ENCODE results near the gene SNX7. TPM values are rescaled to one million over a fixed set of nuclear protein-coding genes. Genes with fewer than 3 reads are reported as not detected.

Gene SNX7
- total RNA-seq, 1 donor from 2014 or later: 15.2 TPM

GRCh38 chr1:98681812-98682211 is 20.3 kb downstream of the SNX7 start:
- H3K36me3 ChIP-seq: peaks cover 13% of the 10 kb centered on the region
- H3K27me3 ChIP-seq (ENCODE audit: low read depth): no peaks in the 10 kb centered on the region
- ATAC-seq: no peak
- H3K9me3 ChIP-seq: no peaks in the 10 kb centered on the region
- TF ChIP-seq CTCF (IDR thresholded peaks at IDR 0.05): no peak
- no peak overlapping the region for H3K27ac ChIP-seq
- no peak overlapping the region for H3K4me3 ChIP-seq
- DNase-seq: no peak
- intact Hi-C loops (cut with DNase I): no loop called here
- H3K4me1 ChIP-seq: no peaks in the 10 kb centered on the region

GRCh38 chr1:98688110-98688739 is 26.7 kb downstream of the SNX7 start:
- peaks cover 13% of the 10 kb centered on the region for H3K36me3 ChIP-seq
- no peak for DNase-seq
- ATAC-seq: no peak
- no peak overlapping the region for H3K4me3 ChIP-seq
- no peaks in the 10 kb centered on the region for H3K27me3 ChIP-seq (ENCODE audit: low read depth)
- H3K4me1 ChIP-seq: no peaks in the 10 kb centered on the region
- TF ChIP-seq CTCF (IDR thresholded peaks at IDR 0.05): no peak
- H3K9me3 ChIP-seq: no peaks in the 10 kb centered on the region
- no peak overlapping the region for H3K27ac ChIP-seq
- intact Hi-C loops (cut with DNase I): no loop called here

- Histone ChIP-seq H3K36me3 (peaks cover 5% of the 10 kb centered on the region), H3K9me3 (no peaks in the 10 kb centered on the region), H3K27me3 (ENCODE audit: low read depth) (no peaks in the 10 kb centered on the region), H3K4me3 (no peak overlapping the region), H3K27ac (no peak overlapping the region), H3K4me1 (no peaks in the 10 kb centered on the region)
- intact Hi-C loops (cut with DNase I): no loop called here
- no peak for DNase-seq
- no peak for TF ChIP-seq CTCF (IDR thresholded peaks at IDR 0.05)
- no peak for ATAC-seq
Observed at GRCh38 chr1:98690576-98690975, 29.1 kb downstream of the SNX7 start.

GRCh38 chr1:98692482-98692881 is 31.0 kb downstream of the SNX7 start:
- ATAC-seq: no peak

GRCh38 chr1:98693385-98693784 is 31.9 kb downstream of the SNX7 start:
- Histone ChIP-seq H3K27ac (no peak overlapping the region), H3K36me3 (no peaks in the 10 kb centered on the region), H3K4me1 (no peaks in the 10 kb centered on the region), H3K4me3 (no peak overlapping the region), H3K9me3 (no peaks in the 10 kb centered on the region), H3K27me3 (ENCODE audit: low read depth) (no peaks in the 10 kb centered on the region)
- intact Hi-C loops (cut with DNase I): no loop called here
- no peak for TF ChIP-seq CTCF (IDR thresholded peaks at IDR 0.05)
- ATAC-seq (no peak), DNase-seq (no peak)

More at GRCh38 chr1:98692482-98692881, 31.0 kb downstream of the SNX7 start:
- no peak for DNase-seq
- no peak overlapping the region for H3K4me3 ChIP-seq
- no peak overlapping the region for H3K27ac ChIP-seq
- H3K4me1 ChIP-seq: no peaks in the 10 kb centered on the region
- TF ChIP-seq CTCF (IDR thresholded peaks at IDR 0.05): no peak
- no peaks in the 10 kb centered on the region for H3K9me3 ChIP-seq
- no peaks in the 10 kb centered on the region for H3K27me3 ChIP-seq (ENCODE audit: low read depth)
- intact Hi-C loops (cut with DNase I): no loop called here
- H3K36me3 ChIP-seq: no peaks in the 10 kb centered on the region
